ENCODE data around the gene C10orf90.

Gene C10orf90

DNA sequence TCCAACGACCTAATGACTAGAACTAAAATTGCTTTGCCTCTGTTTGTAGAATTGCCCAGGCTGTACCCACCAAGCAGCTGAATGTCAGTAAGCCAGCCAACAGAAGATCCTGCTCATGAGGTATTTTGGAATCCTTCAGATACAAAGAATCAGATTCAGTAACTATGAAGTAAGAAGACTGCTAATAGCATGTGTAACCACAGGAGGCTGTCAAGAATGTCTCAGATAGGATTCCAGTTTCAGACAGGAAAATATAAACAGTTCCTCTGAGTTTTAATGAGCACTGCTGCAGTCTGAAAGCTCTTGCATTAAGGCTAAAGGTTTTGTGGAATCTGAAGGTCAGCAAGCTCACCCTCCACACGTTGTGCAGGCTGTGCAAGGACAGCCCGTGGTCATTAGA is 169.6 kb downstream of the C10orf90 start:
- DNase-seq, result no peak

DNA sequence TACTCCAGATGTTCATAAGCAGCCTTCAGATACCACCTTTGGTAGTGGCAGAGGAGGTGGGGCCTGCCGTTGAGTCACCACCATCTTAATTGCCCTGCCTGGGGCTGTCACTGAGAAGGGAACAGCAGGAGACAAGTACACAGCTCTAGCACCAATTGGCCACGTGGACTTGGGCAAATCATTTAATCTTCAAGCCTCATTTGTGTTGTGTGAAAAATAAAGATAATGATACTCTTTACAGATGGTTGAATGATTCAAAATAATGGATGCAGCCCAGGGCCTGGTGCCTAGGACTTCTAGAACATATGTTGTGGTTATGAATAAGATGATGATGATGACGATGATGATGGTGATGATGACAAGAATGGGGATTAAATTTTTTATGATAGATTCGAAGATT is 170.3 kb downstream of the C10orf90 start:
- DNase-seq, result no peak

DNA sequence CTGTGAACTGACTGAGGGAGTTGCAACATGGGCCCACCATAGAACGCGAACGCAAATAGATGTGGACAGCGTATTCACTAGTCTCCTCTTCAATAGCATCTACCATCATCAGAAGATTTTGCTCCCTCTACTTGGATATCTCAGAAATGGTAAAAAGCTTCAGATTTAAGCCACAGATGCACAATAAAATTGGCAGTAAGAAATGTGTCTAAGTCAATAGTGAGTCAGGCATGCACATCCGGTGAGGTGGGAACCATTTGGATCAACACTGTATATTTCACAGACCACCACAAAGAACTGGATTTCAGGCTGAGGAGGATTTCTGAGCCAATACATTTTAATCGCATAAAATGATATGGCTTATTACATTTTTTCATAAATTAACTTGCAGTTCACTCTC is 170.7 kb downstream of the C10orf90 start:
- no peak for DNase-seq

GRCh38 chr10:126497672-126498071 is 172.8 kb downstream of the C10orf90 start:
- DNase-seq, result no peak

GRCh38 chr10:126496771-126497545 is 173.5 kb downstream of the C10orf90 start:
- no peak for DNase-seq

DNA sequence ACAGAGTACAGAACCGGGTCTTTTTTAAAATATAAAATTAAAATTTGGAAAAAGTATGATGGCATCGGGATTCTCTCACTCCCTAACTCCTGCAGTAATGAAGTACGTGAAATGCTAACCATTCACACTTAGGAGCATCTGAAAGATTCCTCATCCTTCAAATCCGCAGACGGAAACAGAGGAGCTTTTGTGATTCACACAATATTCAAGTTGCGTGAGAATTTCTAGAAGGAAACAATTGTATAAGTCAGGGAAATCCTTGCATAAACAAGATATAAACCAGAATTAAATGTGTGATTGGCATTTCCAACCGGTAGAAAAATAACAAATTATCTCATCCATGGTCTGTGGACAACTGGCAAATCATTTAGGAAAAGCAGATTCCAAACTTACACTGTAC is 179.0 kb downstream of the C10orf90 start:
- no peak for DNase-seq

- no peak for DNase-seq
Observed at GRCh38 chr10:126481181-126481580, 189.3 kb downstream of the C10orf90 start.

GRCh38 chr10:126480648-126481047 is 189.8 kb downstream of the C10orf90 start:
- no peak for DNase-seq

GRCh38 chr10:126479280-126479895 is 191.1 kb downstream of the C10orf90 start:
- DNase-seq, result no peak

- DNase-seq, result no peak
Observed at GRCh38 chr10:126478546-126478945, 191.9 kb downstream of the C10orf90 start.

- DNase-seq, result no peak
Observed at GRCh38 chr10:126476246-126476645, 194.2 kb downstream of the C10orf90 start.

DNA sequence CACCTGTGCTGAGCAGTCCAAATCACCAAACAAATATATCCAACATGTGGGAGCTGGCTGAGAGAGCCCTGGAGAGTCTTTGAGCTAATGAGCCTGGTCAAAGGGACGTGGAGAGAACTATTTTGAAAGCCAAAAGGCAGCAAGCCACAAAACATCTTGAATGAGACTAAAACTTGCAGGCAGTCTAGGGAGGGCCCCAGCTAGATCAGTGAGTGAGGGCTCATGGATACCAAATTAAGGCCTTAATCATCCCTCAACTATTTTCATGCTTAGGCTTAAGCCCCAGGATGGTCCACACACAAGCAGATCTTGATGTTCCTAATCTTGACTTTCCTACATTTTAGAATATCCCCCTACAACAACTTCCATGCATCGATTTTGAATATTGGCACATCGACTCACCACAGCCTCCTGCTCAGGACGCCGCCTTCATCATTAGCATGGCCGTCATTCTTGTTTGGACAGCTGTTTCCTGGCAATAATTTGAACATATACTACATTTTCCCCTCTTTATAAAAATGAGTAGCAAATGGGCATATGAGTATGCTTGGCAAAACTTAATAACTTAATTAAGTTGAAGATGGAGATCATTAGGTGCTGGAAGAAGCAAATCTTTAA is 195.3 kb downstream of the C10orf90 start:
- DNase-seq, result no peak

GRCh38 chr10:126474031-126474430 is 196.5 kb downstream of the C10orf90 start:
- no peak for DNase-seq

DNA sequence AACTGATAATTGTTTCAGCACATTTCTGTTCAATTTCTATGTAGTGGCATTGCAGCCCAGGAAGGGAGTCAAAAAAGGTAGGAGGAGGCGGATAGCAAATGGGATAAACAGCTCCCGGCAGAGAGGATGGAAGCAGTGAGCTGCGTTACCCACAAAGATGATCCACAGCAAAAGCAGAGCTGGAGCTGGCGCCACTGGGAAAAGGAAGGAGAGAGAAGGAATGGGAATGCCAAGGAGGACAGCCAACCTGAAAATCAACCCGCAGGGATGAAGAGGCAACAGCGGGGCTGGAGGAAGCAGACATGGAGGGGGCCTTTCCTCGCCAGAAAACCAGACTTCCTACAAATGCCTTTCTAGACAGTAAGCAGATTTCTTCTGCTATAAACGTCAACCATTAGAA is 199.5 kb downstream of the C10orf90 start:
- DNase-seq, result no peak

GRCh38 chr10:126469692-126470091 is 200.8 kb downstream of the C10orf90 start:
- no peak for DNase-seq

GRCh38 chr10:126468876-126469643 is 201.4 kb downstream of the C10orf90 start:
- DNase-seq, result no peak

DNA sequence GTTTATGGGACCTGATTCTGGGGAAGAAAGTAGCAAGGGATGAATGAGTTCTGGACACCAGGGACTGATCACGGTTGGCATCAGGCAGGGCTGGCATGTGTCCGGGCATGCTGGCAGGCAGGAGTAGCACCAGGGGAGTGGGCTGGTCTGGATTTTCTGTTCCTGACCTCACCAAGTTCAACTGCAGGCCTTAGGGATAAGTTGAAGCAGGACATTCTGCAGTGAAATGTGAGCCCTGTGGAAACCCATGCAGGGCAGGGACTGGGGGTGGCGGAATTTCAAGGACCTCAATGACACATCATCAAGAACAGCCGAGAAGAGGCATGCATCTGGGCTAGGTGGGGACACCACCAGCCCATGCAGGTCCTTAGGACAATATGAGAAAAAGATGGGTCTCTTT is 202.0 kb downstream of the C10orf90 start:
- no peak for DNase-seq

DNA sequence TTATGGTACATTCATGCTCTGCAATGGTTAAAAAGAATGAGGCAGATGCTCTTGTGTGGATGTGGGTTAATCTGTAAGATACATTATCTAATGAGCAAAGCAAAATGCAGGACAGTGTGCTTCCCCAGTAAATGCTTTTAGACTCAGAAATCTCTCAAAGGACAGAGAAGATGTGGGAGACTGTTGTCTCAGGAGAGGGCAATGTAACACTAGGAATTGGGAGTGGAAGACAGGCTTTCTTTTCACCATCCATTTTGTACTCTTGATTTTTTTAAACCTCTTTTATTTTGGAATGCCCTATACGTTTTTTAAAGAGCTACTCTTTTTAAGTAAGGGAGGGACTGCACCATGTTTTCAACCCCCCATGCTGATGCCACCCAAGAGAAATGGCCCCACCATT is 204.7 kb downstream of the C10orf90 start:
- DNase-seq, result peak; percentile 31

GRCh38 chr10:126463286-126463685 is 207.2 kb downstream of the C10orf90 start:
- no peak for DNase-seq

GRCh38 chr10:126461289-126461940 is 209.1 kb downstream of the C10orf90 start:
- DNase-seq, result no peak

GRCh38 chr10:126459878-126460481 is 210.5 kb downstream of the C10orf90 start:
- DNase-seq, result no peak

Data from midbrain (tissue), 1 donor.